Measurements from ENCODE around the gene SIGLEC5.

- TF ChIP-seq CTCF (IDR thresholded peaks at IDR 0.05 in 8 of 11, conservative IDR thresholded peaks at IDR 0.05 in 3 of 11) (no peak), POLR2AphosphoS5 (IDR thresholded peaks at IDR 0.05) (no peak), POLR2A (IDR thresholded peaks at IDR 0.05) (no peak)
These were observed 65.4 kb downstream of the SIGLEC5 start for GRCh38 chr19:51564791-51565190.

Data from spleen (tissue), 7 donors.